GM12878 (cell line): ENCODE measurements around the gene ASPG. TPM values are rescaled to one million over a fixed set of nuclear protein-coding genes. Genes with fewer than 3 reads are reported as not detected.

Source experiments
- ATAC-seq: fragments of 200-7000 bp; cut with Tn5 transposase; 3 replicates; pipeline ENCODE4 v1.9.1; 2020; ENCODE audit warnings: mild to moderate bottlenecking, moderate library complexity
- BruUV-seq: library from RNA; stranded (reverse); fragments of 400-500 nt; replicated peaks from 2 replicates; lab custom pipeline; 2021; lab: Mats Ljungman, UMichigan
- CTCF ChIA-PET: fragments of 300-600 bp; sonication (Branson Sonifier 250); formaldehyde crosslinking; extraction: SDS; loops from one replicate; lab custom pipeline; 2021; ENCODE audit warnings: inconsistent platforms; lab: Yijun Ruan, JAX
- POLR2A ChIA-PET: fragments of 350-600 bp; formaldehyde crosslinking; extraction: SDS; loops from one replicate; lab custom pipeline; 2021; ENCODE audit warnings: inconsistent platforms; lab: Charles Lee
- RAD21 ChIA-PET: fragments of 300-600 bp; sonication (Branson Sonifier 250); formaldehyde crosslinking; loops from one replicate; lab custom pipeline; 2023; ENCODE audit warnings: antibody characterized with exemption; ENCODE audit not compliant: unreplicated experiment; lab: Charles Lee
- SMC1A ChIA-PET: fragments of 300-600 bp; sonication (Branson Sonifier 250); formaldehyde crosslinking; loops from one replicate; lab custom pipeline; 2023; ENCODE audit not compliant: unreplicated experiment, uncharacterized antibody; lab: Charles Lee
- DNase-seq: peaks from one replicate; pipeline ENCODE4 v3.0.0-alpha.2; 2011; ENCODE audit warnings: low read depth, low spot score
- FAIRE-seq: peaks from 3 replicates; lab custom pipeline; 2011; peaks lifted over from hg19 to GRCh38; lab: Jason Lieb, UNC
- H2AFZ ChIP-seq: 2 replicates; pipeline ENCODE4 v1.6.0; 2011; ENCODE audit warnings: low read depth, low read length, control low read depth; ENCODE audit not compliant: control insufficient read depth
- H3K27ac ChIP-seq: 2 replicates; pipeline ENCODE4 v1.5.1; 2011; ENCODE audit warnings: control low read depth; ENCODE audit not compliant: control insufficient read depth, insufficient read depth
- H3K27me3 ChIP-seq, 2 experiments: replicated peaks in 1 of 2; 2 replicates each; pipeline versions ENCODE4 v1.6.0 to v1.6.1; 2011; ENCODE audit warnings: low read length in 1 of 2; ENCODE audit not compliant: control insufficient read depth in 2 of 2, insufficient read depth in 2 of 2
- H3K36me3 ChIP-seq, 2 experiments: 2 replicates each; pipeline ENCODE4 v1.5.1; 2011; ENCODE audit warnings: low read length in 1 of 2; ENCODE audit not compliant: control insufficient read depth in 2 of 2, insufficient read depth in 2 of 2
- H3K4me1 ChIP-seq: 2 replicates; pipeline ENCODE4 v1.6.1; 2011; ENCODE audit warnings: mild to moderate bottlenecking, low read length, moderate library complexity, mixed read lengths; ENCODE audit not compliant: control insufficient read depth, insufficient read depth
- H3K4me2 ChIP-seq: 2 replicates; pipeline ENCODE4 v1.6.0; 2011; ENCODE audit warnings: control low read depth; ENCODE audit not compliant: control insufficient read depth, insufficient read depth
- H3K4me3 ChIP-seq: fragments of 200-600 bp; sonication (generic); 2 replicates; pipeline ENCODE4 v1.5.1; 2016
- H3K79me2 ChIP-seq: 2 replicates; pipeline ENCODE4 v1.6.0; 2011; ENCODE audit warnings: low read length; ENCODE audit not compliant: control insufficient read depth, insufficient read depth
- H3K9ac ChIP-seq: 2 replicates; pipeline ENCODE4 v1.8.0; 2011; ENCODE audit warnings: low read length, control low read depth, mixed read lengths; ENCODE audit not compliant: control insufficient read depth, insufficient read depth
- H3K9me3 ChIP-seq: replicated peaks from 3 replicates; pipeline ENCODE4 v1.5.1; 2011; ENCODE audit warnings: mild to moderate bottlenecking, low read length; ENCODE audit not compliant: control insufficient read depth, insufficient read depth
- H4K20me1 ChIP-seq: 2 replicates; pipeline ENCODE4 v1.6.0; 2011; ENCODE audit not compliant: control insufficient read depth, insufficient read depth
- BACH1 ChIP-seq: fragments of 450-650 bp; IDR thresholded peaks from 2 replicates; pipeline ENCODE4 v1.6.1; 2017; ENCODE audit warnings: mild to moderate bottlenecking, borderline replicate concordance
- CHD2 ChIP-seq: IDR thresholded peaks from 2 replicates; pipeline ENCODE4 v1.6.1; 2011; ENCODE audit warnings: low read depth, low read length, improper control_type of control experiment, borderline replicate concordance
- HDGF ChIP-seq: fragments of 450-650 bp; IDR thresholded peaks from 2 replicates; pipeline ENCODE4 v1.6.1; 2016; ENCODE audit warnings: antibody characterized with exemption
- NFYA ChIP-seq: IDR thresholded peaks from 2 replicates; pipeline ENCODE4 v1.6.1; 2011; ENCODE audit warnings: low read depth, mild to moderate bottlenecking, low read length, improper control_type of control experiment, borderline replicate concordance
- POU2F2 ChIP-seq: IDR thresholded peaks from 3 replicates; pipeline ENCODE4 v1.6.1; 2011; ENCODE audit warnings: low read depth, mild to moderate bottlenecking, low read length, borderline replicate concordance
- RCOR1 ChIP-seq: conservative IDR thresholded peaks from 2 replicates; pipeline ENCODE4 v1.6.1; 2012; ENCODE audit warnings: low read depth, low read length, improper control_type of control experiment
- SMAD5 ChIP-seq: IDR thresholded peaks from 2 replicates; pipeline ENCODE4 v1.6.1; 2016; ENCODE audit warnings: antibody characterized with exemption, low read depth
- SPI1 ChIP-seq: IDR thresholded peaks from 2 replicates; pipeline ENCODE4 v1.6.1; 2011; ENCODE audit warnings: low read depth, mild to moderate bottlenecking, low read length, moderate library complexity, borderline replicate concordance; ENCODE audit not compliant: insufficient read depth
- SREBF2 ChIP-seq: IDR thresholded peaks from 2 replicates; pipeline ENCODE4 v1.6.1; 2012; ENCODE audit warnings: mild to moderate bottlenecking, low read length
- STAT1 ChIP-seq: fragments of 450-650 bp; conservative IDR thresholded peaks from 2 replicates; pipeline ENCODE4 v1.6.1; 2014; ENCODE audit warnings: antibody characterized with exemption, mild to moderate bottlenecking
- WRNIP1 ChIP-seq: IDR thresholded peaks from 2 replicates; pipeline ENCODE4 v1.6.1; 2011; ENCODE audit warnings: low read depth, low read length, improper control_type of control experiment, borderline replicate concordance
- WGBS: methylation state at CpG from one replicate; pipeline ENCODE4 v1.1.6; 2016; ENCODE audit warnings: low lambda C conversion rate; ENCODE audit not compliant: insufficient replicate concordance, insufficient coverage; ENCODE audit errors: missing lambda C conversion rate; 5-methylcytosine and 5-hydroxymethylcytosine counted together
- in situ Hi-C: fragments of 300-500 bp; cut with MboI; formaldehyde crosslinking; loops from 9 replicates; pipeline ENCODE4 v1.14.3; 2018; ENCODE audit warnings: mixed read lengths
- intact Hi-C: fragments of 100-400 bp; cut with micrococcal nuclease; formaldehyde crosslinking; loops from one replicate; pipeline ENCODE4 v1.14.2; 2022; ENCODE audit not compliant: unreplicated experiment
- polyA plus RNA-seq, 11 experiments: library from polyadenylated mRNA; depleted of rRNA in 4 of 11; unstranded in 6 of 11; stranded (reverse) in 5 of 11; fragments of >200 nt; fragmentation: Nextera tagmentation in 4 of 11; fragmentation: Illumina TruSeq in 1 of 11; extraction: Ambion mirVana in 4 of 11; extraction: Trizol in 1 of 11; gene quantifications; 1 replicate in 1 of 11; 2 replicates in 10 of 11; pipeline versions ENCODE4 v1.2.1 to v1.2.3, GENCODE V29; 2011 to 2016; ENCODE audit warnings: inconsistent platforms in 2 of 11, missing spikeins in 2 of 11, low read depth in 1 of 11
- total RNA-seq, 4 experiments: library from RNA; depleted of rRNA in 3 of 4; stranded (reverse); fragments of >200 nt in 3 of 4; fragmentation: Illumina TruSeq in 1 of 4; extraction: Trizol in 1 of 4; gene quantifications; 2 replicates each; pipeline versions ENCODE4 v1.2.1 to v1.2.3, GENCODE V29; 2013 to 2021

ASPG gene
- total and polyA plus RNA-seq, 10 of the 15 experiments (the other 5 are each of a cell fraction or from before 2014, with no cell fraction given) = not detected

GRCh38 chr14:104136472-104137296 lies 51.2 kb downstream of the ASPG start:
- intact Hi-C loops = loop anchor here (1.0 to 2.0 kb wide), 2 partner anchors 428 to 504 kb away; no protein-coding TSS in a partner anchor
- no peaks in the 10 kb centered on the region for H3K36me3 ChIP-seq
- H3K79me2 ChIP-seq = no peaks in the 10 kb centered on the region
- ChIA-PET RAD21 (no interaction called here), SMC1A (no interaction called here), CTCF (no interaction called here), POLR2A (no interaction called here)
- H4K20me1 ChIP-seq = no peaks in the 10 kb centered on the region
- no peaks in the 10 kb centered on the region; the same call in 2 of the 3 replicates for H3K9me3 ChIP-seq
- ATAC-seq (no peak), FAIRE-seq (no peak), DNase-seq (no peak)
- no peak overlapping the region for H3K4me3 ChIP-seq
- peaks cover 10 to 15% of the 10 kb centered on the region in 2 experiments; a peak in 3 of 4 replicates for H3K27me3 ChIP-seq
- WGBS = 9% methylated on average over 67 of the region's 77 CpGs
- H3K27ac ChIP-seq = no peak overlapping the region
- no TSS peak for BruUV-seq
- no peak overlapping the region for H2AFZ ChIP-seq
- no peak overlapping the region for H3K4me2 ChIP-seq
- no peak overlapping the region for H3K9ac ChIP-seq
- H3K4me1 ChIP-seq = no peaks in the 10 kb centered on the region
- in situ Hi-C loops = loop anchor here (5.0 kb wide), 1 partner anchor 59 kb away; no protein-coding TSS in a partner anchor
- TF ChIP-seq BACH1 = no peak
- TF ChIP-seq POU2F2 = no peak
- TF ChIP-seq WRNIP1 = no peak
- TF ChIP-seq SPI1 = no peak
- no peak for TF ChIP-seq STAT1
- TF ChIP-seq RCOR1 = no peak
- TF ChIP-seq SREBF2 = no peak
- no peak for TF ChIP-seq CHD2
- TF ChIP-seq SMAD5 = no peak
- TF ChIP-seq NFYA = no peak
- no peak for TF ChIP-seq HDGF
